Cardiac fibroblast (primary cell): ENCODE results near the gene TTBK1.

ENCODE experiments used
- DNase-seq, 2 donors: peaks; one replicate each; pipeline versions ENCODE4 v3.0.0 to v3.0.0-alpha.2; 2010; ENCODE audit warnings: low read depth in 2 of 2
- H3K4me3 ChIP-seq, 2 donors: replicated peaks in 1 of 2; 1 replicate in 1 of 2; 2 replicates in 1 of 2; pipeline ENCODE4 v1.5.1; 2011; ENCODE audit warnings: low read depth in 2 of 2, low read length in 2 of 2, mild to moderate bottlenecking in 2 of 2, moderate library complexity in 1 of 2
- TF ChIP-seq, protein P1 (sequence below): IDR thresholded peaks from one replicate; pipeline ENCODE4 v1.5.1; 2011; ENCODE audit warnings: low read depth, mild to moderate bottlenecking, low read length, inconsistent platforms

The TTBK1 gene

DNA sequence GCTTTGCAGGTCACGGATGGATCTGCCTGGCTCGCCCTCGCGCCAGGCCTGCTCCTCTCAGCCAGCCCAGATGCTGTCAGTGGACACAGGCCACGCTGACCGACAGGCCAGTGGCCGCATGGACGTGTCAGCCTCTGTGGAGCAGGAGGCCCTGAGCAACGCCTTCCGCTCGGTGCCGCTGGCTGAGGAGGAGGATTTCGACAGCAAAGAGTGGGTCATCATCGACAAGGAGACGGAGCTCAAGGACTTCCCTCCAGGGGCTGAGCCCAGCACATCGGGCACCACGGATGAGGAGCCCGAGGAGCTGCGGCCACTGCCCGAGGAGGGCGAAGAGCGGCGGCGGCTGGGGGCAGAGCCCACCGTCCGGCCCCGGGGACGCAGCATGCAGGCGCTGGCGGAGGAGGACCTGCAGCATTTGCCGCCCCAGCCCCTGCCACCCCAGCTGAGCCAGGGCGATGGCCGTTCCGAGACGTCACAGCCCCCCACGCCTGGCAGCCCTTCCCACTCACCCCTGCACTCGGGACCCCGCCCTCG is 19.6 kb downstream of the TTBK1 start:
- TF ChIP-seq, protein P1, sequence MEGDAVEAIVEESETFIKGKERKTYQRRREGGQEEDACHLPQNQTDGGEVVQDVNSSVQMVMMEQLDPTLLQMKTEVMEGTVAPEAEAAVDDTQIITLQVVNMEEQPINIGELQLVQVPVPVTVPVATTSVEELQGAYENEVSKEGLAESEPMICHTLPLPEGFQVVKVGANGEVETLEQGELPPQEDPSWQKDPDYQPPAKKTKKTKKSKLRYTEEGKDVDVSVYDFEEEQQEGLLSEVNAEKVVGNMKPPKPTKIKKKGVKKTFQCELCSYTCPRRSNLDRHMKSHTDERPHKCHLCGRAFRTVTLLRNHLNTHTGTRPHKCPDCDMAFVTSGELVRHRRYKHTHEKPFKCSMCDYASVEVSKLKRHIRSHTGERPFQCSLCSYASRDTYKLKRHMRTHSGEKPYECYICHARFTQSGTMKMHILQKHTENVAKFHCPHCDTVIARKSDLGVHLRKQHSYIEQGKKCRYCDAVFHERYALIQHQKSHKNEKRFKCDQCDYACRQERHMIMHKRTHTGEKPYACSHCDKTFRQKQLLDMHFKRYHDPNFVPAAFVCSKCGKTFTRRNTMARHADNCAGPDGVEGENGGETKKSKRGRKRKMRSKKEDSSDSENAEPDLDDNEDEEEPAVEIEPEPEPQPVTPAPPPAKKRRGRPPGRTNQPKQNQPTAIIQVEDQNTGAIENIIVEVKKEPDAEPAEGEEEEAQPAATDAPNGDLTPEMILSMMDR: no peak
- H3K4me3 ChIP-seq: no peak overlapping the region
- DNase-seq: no peak

DNA sequence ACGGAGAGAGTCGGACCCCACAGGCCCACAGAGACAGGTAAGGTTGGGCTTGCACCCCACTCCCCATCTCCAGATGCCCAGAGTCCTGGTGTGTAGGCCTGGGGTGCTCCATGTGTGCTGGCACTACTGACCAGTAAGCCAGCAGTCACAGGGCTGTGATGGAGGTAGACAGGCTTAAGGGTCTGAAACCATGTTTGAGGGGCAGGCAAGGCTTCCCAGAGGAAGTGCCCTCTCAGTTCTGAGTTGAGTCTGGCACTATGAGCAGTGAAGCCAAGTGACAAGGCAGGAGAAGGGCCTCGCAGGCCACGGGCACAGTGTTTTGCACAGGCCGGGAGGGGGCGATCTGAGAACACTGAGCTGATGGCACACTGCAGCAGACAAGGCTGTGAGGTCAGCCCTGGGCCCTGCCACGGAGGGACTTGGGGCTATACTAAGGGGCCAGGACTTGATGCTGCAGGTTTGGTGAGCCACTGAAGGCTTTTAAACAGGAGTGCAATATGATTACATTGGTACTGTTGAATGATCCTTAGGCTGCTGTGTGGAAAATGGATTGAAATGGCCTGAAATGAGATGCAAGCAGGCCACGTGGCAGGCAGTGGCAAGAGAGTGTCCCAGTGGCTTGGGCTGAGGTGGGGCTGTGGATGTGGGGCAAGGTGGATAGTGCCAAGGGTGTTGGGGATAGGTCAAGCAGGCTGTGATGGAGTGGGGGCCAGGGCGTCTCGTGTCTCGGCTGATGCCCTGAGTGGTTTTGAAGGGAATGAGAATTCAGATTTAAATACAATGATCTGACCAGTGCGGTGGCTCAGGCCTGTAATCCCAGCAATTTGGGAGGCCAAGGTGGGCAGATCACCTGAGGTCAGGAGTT is 20.3 kb downstream of the TTBK1 start:
- TF ChIP-seq, protein P1: peak; percentile 89
- peak; percentile 78 to 79 for DNase-seq
- no peak overlapping the region for H3K4me3 ChIP-seq

DNA sequence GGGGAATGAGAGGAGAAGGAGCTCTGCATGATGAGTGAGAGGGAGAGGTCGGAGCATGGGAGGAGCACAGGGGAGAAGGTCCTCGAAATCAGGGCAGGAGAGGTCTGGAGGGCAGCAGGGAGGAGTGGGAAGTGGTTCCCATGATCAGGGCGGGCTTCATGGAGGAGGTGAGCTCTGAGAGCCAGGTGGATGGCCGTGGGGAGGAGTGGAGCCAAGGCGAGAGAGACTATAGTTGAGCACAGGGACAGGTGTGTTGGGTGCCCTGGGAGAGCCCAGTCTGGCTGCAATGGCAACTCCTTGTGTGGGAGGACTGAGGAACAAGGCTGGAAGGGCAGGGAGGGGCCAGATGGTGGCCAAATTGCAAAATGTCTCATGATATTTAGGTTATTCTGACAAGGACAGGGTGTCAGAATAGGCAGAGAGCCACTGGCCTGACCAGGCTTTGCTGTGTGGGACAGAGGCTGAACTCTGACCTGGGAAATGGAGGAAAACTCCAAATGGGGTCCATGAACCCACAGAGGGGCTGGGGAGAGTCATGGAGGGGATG is 21.4 kb downstream of the TTBK1 start:
- no peak for DNase-seq
- TF ChIP-seq, protein P1: no peak
- no peak overlapping the region for H3K4me3 ChIP-seq

DNA sequence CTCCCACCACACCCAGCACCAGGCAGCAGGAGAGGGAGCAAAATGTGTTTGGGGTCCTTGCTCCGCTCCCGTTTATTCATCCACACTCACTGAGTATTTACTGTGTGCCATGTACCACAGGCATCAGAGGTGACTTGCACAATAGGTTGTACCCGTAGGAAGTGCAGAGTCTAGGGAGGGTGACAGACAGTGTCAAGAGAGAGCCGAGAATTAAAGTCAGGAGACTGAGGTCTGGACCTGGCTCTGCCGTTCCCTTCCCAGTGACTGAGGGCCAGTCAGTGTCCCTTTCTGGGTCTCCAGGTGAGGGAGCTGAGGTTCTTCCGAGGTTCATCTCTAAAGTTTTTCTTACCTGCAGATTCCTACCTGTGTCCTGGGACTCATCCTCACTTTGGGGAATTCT is 22.3 kb downstream of the TTBK1 start:
- TF ChIP-seq, protein P1: no peak
- DNase-seq: no peak
- no peak overlapping the region for H3K4me3 ChIP-seq

DNA sequence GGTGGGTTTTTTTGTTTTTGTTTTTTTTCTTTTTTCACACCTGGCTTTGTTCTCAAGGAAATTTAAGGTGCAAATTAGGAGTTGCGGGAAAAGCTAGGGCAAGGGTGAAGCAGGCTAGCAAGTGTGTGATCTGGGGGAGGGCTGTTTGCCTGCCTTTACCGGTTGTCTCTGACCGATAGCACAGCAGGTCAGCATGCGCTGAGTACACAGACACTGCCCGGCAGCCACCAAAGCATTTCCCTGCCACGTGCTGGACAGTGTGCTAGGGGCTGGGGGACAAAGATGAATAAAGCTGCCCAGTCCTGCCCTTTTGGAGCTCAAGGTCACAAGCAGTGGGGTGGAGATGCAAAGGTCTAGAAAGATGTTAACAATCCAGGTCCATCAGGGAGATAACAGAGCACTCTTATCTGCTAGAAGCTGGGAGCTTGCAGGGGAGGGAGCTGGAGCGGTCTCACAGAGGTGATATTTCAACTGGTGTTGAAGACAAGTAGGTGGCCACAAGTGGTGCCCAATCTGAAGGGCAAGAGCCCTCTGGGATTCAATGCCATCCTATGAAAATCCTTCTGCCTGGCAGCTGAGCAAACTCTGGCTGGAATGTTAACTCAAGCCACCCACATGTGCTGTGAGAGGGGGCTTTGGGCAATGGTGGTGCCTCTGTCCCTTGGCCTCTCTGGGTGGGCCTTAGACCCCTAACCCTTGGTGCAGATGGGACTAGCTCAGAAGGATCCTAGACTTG is 24.5 kb downstream of the TTBK1 start:
- DNase-seq: no peak
- TF ChIP-seq, protein P1: no peak
- no peak overlapping the region for H3K4me3 ChIP-seq

DNA sequence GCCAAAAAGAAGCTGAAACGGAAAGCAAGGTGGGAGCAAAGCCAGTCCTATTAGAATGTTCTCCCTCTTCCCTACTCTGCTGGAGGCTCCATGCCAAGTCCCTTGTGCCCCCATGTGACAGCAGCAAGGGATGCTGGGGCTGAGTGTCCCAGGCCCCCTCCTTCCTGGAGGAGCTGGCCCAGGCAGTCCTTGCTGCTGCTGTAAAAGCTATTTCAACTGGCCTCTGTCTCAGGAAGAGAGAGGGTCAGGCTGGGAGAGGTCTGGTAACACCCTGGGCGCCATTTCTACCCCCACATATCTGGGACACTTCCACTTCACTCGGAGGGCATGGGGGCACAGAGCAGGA is 25.0 kb downstream of the TTBK1 start:
- no peak overlapping the region for H3K4me3 ChIP-seq
- TF ChIP-seq, protein P1: no peak
- no peak for DNase-seq
